HG03103 (cell line): ENCODE results near the gene SRPX.

Source experiments
- ATAC-seq: cut with Tn5 transposase; IDR thresholded peaks from one replicate; pipeline ENCODE4 v1.9.1; 2021; ENCODE audit warnings: low read depth; ENCODE audit not compliant: unreplicated experiment

The SRPX gene, protein sequence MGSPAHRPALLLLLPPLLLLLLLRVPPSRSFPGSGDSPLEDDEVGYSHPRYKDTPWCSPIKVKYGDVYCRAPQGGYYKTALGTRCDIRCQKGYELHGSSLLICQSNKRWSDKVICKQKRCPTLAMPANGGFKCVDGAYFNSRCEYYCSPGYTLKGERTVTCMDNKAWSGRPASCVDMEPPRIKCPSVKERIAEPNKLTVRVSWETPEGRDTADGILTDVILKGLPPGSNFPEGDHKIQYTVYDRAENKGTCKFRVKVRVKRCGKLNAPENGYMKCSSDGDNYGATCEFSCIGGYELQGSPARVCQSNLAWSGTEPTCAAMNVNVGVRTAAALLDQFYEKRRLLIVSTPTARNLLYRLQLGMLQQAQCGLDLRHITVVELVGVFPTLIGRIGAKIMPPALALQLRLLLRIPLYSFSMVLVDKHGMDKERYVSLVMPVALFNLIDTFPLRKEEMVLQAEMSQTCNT

DNA sequence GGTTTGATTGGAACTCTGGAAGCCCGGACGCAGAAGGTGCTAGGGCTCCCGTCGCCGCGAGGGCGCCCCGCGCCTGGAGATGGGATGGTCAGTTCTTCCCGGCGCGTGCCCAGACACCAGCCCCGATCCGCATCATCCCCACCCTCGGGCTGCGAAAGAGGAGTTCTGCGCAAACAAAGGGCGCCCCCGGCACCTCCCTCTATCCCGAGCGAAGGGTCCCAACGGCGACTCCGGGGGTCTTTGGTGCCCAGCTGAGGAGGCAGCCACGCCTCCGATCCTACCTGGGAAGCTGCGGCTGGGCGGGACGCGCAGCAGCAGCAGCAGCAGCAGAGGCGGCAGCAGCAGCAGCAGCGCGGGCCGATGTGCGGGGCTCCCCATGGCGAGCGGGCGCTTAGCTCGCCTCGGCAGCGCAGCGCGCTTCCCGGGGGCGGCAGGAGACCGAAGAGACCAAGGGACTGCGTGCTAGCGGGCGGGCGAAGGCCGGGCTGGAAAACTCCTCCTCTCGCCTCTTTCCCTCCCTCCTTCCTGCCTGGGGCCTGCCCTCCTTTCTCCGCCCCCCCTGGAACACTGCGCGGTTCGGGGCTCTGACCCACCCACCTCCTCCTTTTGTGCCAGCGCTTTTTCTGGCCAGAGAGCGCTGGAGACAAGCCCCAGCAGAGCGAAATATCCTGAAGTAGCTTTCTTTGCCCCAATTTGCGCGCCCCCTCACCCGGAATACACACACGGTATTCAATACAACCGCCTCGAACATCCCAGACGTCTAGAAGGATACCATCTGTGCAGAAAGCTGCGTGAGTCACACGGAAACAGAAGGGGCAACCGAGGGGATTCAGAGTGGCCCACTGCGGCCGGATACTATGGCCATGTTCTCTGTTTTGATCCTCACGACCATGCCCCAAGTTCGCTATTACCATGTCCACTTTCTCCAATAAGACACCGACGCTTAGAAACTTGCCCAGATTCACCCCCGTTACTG lies at the start of gene SRPX:
SRPX (minus strand) TSS at position 457 of the 976 bp plus-strand sequence; CDS start at position 378, 79 bp downstream.
- ATAC-seq, result no peak

DNA sequence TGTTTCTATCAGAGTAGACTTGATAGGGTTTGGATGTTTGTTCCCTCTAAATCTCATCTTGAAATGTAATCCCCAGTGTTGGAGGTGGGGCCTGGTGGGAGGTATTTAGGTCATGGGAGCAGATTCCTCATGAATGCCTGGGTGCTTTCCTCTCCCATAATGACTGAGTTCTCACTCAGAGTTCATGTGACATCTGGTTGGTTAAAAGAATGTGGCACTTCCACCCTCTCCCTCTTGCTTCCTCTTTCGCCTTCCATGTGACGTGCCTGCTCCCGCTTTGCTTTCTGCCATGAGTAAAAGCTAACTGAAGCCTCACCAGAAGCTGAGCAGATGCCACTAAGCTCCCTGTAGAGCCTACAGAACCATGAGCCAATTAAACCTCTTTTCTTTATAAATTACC lies 47.3 kb upstream of the SRPX start:
- ATAC-seq, result no peak

DNA sequence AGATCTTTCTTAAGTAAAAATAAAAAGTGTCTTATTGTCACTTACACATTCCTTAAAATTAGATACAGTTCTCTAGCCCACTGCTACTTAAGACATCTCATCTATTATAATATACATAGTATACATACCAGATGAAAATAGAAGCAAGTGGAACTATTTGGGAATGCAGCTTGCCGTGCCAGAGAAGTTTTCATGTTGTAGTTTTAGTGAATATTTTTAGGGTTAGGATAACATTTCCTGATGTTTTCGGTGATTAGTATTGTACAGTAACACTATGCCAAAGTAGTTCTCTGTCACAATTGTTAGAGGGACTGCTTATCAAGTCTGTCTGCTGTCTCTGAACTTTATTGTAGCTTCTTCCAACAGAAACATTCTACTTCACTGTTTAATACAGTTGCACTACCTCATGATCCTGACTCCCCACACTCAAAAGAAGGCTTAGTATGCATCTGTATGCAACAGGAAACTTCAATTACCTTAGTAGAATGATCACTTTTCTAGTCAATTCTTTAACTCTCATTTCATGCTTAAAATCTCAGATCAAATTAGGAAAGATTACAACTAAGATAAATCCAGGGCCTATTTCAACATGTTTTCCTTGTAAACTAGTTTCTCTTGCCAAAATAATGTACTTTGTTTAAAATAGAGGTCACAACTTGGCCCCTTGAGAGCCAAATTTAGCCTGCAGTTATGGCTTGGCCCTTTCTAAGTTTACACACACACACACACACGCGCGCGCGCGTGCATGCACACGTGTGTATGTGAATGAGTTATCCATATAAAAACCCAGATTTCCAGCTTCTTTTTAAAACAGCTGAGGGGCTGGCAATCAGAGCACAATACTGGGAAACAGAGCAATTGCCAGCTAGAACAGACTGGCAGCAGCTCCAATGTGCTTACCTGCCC lies 42.3 kb upstream of the SRPX start:
- ATAC-seq, result no peak

DNA sequence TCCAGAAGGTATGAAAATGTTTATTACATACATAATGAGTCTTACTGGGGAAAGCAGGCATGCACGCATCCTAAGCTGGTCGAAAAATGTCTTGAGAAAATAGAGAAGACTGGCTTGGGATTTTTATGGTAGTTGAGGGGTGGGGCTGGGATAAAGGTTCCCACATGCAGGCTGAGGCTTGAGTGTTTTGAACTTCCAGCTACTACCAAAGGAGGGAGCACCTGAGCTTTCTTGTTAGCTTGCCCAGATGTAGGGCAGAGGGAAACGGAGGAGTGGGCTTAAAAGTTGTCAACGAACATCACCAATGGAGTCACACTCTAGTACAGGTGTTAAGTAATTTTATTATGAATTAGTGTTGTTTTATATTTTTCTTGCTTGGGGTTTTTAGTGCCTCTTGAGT lies 39.6 kb upstream of the SRPX start:
- ATAC-seq, result no peak

DNA sequence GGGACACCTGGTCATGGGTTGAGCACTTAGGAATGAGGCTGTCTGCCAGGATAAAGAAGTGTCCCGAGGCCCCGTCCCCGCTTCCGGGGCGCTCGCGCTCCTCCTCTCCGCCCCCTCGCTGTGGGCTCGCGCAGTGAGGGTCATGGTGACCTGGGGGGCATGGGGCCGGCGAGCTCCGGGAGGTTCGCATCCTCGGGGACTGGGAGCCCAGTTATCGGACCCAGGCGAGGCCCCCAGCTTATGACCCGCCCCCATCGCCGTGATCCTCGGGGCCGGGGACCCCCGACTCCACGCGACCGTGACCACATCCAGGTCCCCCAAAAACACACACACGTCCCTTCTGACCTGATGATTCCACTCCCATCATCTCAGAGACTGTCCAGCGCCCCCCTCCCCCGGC lies 35.3 kb upstream of the SRPX start:
- no peak for ATAC-seq

DNA sequence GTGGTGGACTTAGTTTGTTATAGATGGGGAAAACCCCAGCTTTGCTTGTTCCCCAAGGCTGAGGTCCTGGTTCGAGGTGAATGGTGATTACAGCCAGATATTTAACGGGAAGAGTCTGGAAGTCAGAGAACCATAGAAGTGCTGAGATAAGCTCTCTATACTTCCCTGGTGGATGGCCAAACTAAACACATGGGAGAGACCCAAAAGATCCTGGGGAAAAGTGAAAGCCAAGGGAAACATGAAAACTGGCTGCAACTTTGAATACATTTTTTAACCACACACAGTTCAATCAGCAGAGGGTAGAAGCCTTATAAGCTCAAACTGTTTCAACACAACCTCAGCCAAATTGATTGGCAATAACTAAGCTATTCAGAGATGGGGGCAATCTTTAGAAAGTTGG lies 29.3 kb upstream of the SRPX start:
- ATAC-seq, result no peak

DNA sequence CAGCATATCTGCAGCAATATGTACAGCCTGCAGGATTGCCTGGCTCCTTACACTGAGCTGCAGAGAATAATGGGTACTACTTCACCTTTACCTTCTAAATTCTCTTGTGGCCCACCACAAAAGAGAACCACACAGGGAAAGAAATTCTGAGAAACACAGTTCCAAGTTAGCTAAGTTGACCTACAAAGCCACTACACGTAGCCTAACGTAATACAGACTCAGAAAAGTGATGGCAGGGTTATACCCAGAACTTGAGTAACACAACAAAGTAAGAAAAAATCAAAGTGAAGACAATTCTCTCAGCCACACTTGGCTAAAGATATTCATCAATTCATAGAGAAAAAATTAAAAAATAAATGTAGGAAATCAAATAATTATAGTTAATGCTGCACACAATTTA lies 26.4 kb upstream of the SRPX start:
- ATAC-seq, result no peak

DNA sequence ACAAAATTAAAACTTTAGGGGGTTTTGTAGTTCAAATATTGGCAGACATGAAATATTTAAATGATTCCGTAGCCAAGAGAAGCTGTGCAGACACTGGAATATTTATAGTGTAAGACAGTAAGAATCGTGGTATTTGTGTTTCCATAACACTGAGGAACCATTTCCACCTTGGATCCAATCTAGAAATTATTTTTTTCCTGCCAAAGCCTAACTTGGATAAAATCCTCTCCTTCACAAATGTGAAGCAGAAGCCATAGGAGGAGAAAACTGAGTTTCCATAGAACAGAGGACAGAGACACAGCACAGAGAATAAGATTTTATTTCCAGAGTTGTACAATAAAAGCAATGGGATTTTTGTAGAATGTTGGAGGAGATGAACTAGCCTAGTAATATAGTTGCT lies 19.9 kb upstream of the SRPX start:
- ATAC-seq, result no peak

DNA sequence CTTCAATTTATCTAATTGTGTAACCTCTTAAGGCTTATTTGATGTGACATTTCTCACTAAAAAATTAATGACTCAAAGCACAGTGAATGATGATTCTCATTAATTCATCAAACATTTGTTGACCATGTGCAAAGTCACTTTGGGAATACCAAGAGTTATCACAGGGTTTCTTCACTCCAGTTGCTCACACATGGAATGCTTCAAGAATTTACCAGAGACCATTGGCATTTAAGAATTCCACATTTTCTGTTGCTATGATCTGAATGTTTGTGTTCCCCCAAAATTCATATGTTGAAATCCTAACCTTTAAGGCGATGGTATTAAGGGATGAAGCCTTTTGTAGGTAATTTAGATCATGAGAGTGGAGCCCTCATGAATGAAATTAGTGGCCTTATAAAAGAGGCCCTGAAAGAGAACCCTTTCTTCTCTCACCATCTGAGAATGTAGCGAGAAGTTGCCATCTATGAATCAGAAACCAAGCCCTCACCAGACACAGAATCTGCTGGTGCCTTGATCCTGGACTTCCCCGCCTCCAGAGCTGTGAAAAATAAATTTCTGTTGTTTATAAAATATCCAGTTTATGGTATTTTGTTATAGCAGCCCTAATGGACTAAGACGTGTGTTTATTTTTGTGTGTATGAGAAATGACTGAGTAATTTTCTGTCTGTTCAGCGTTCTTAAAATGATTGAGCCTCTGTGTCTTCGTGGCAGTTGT lies 16.4 kb upstream of the SRPX start:
- ATAC-seq, result no peak

DNA sequence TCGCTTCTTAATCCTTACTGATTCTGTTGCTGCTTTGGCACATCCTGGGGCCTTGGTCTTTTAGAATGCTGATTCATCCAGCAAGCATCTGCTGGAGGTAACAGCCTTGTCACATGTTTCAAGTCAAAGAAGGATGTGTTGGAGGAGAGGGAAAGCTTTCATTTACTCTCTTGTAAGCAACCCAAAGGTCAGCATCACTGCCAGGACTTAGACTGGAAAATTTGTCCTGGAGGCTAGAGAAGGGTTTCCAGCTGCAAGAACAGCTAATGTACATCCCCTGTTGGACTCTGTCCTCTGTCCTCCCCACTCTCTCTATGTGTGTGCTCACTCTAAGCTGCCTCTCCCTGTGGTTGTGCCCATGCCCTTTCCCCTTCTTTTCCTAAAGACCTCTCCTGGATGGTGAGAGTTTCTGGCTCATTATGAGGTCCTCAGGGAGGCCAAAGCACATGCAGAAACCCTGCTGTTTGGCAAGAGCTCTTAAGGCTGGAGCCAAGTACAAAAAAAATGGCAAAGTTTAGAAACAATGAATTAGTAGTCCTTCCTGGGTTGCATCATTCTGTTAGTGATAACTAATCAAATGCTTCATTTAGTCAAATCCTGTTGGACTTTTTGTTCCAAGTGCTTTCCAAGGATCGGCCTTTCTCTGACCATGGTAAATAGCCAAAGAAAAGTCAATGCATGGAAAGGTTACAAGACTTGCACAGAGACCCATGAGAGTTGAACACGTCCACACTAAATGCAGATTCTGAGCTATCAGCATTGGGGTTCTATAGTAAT lies 13.4 kb upstream of the SRPX start:
- no peak for ATAC-seq

DNA sequence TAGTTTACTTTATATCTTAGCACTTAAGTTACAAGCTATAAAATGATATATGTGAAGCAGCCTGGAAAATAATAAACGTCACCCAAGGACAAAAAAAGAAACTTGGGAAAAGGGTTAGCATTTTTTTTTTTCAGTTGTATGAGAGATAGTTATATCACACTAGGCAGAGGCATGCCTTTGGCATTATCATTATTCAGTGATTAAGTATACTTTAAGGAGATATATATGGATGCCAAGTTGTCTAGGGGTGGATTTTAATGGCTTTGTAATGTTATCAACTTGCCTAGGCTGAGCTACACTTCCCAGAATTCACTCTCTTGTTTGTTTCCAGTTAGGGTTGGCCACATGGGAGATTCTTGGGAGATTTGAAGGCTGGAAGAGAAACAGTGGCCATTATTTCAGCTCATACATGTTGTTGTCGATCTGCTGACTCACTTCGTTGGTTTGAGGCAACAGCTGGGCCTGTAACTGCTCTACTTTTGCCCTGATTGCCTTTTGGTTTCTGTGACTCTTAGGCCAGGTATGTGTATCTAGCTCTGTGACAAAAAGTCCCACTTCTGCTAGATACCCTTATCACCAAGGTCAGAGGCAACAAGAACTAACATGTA lies 11.5 kb upstream of the SRPX start:
- ATAC-seq, result no peak

DNA sequence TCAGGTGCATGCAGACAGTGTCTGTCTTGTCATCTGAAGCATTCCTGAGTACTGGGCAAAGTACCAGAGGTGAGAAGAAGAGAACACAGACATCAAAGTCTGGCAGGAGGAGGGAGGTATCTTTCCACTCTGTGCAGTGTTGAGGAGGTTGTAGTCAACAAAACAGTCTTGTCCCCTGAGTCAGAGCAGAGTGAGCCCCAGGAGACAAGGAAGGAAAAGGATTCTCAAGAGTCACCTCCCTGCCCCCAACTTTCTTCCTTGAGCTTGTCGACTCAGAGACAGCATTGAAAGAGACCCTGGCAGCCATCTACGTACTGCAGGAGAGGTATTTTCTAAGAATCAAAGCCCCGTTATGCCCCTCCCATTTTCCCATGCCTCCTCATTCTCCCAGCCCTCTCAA lies 4.4 kb upstream of the SRPX start:
- no peak for ATAC-seq

DNA sequence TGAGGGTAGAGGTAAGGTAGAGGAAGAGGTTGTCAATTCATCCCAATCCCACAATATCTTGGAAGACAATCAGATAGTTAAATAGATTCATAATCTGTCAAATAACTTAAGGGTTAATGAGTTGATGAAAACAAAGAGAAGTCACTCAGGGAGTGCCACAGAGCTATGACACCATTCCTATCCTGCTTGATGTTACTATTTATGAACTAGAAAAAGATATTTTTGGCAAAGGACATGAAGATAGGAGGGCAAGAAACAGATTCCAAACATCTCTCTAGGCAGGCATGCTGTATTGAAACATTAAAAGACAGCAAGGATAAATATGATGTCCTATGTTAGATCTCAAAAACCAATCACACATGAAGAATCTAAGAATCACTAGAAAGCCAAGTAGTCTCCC lies 3.5 kb upstream of the SRPX start:
- ATAC-seq, result no peak

DNA sequence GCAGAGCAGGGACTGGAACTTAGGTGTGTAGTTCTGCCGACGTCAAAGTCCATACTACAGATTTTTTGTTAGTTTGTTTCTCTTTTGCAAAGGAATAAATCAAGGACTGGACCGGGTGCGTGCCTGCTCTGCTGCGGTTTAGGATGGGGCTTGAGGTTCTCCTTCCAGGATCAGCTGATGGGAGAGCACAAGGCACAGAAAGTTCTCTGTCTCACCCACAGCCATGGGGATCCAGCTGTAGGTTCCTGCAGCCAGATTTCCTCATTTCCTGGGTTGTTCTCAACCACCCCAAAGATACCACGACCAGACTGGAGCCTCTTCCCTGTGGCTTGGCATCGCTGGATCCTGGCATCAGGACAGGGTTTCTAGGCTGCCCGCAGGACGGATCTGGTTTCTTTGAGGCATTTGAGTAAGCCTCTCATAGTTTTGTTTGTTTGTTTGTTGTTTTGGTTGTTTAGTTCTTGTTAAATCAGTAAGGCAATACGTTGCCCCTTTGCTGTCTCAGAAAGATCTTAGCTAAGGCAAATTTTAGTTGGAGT lies 789 bp upstream of the SRPX start:
- ATAC-seq, result no peak

DNA sequence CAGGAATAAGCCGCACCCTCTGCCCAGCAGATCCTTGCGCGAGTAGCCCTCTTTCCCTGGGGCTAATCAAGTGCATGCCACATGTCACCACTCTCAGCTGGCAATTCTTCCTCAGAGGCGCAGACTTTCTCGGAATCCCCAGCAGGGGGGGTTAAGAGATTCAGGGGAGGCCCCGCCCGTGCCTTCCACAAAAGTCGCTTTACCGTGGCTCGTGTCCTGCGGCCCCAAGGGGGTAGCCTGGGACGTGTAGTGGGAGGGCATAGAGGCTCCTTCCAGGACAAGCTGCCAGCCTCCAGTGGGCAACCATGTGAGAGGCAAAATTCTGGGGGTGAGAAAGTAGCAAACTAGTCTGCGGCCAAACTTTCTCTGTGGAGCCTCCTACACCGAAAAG lies 652 bp downstream of the SRPX start:
- ATAC-seq, result no peak

DNA sequence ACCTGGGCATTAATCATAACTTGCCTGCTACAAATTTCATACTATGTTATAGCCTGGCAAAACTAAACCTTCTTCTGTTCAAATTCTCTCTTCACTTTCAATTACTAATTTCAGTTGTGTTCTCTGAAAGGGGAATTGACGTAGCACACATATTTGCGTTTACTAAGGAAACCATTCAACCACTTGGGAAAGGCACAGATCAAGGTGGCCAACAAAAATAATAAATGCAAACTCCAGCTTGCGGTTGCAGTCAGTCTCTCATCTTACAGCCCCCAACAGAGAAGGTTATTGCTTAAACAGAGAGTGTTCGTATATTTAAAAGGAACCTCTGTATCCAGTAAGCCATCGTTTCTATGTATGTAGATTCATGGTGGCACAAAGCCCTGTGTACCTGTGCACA lies 4.0 kb downstream of the SRPX start:
- ATAC-seq, result no peak

DNA sequence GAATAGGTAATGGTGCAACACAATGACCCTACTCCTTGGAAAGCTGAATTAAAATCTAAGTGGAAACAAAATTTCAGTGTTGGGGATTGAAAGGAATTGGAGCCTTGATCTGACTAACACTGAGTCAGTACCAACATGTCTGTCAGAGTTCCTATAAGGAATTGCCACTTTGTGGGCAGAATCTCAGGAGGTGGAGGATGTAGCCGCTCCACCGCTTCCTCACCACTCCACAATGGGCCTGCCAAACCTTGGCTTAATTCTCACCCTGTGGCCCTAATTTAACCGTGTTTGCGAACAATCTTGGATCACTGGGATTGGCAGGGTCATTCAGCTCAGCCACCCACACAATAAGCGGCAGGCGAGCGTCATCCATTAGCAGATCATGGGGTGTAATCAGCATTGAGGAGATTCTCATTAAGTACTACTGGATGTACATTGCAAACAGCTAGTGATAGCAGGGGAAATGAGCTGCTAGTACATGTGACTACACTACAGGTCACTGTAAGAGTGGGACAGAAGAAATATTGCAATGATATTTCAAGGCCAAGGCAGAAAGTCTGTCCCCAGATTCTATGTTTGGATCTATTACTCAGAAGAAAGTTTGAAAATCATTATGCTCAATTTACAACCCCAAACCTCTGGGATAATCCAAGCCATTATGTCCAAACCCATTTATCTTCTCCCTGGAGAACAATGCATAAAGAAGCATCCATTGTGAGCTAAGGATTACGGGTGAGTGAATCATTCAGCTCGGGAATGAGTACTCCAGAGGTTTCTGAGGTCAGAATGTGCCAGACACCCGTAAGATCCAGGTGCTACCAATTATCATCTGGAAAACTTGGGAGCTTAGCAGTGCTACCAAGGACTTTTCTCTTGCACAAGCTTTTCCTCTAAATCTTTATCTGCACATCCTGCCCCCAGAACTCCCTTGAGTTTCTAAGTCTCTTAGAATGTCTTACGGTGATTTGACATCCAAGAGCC lies 5.8 kb downstream of the SRPX start:
- ATAC-seq, result no peak
